Osteocyte (in vitro differentiated cells): Measurements from ENCODE around the gene ANTXR1. TPM values are rescaled to one million over a fixed set of nuclear protein-coding genes. Genes with fewer than 3 reads are reported as not detected.

Source experiments
- DNase-seq: peaks from one replicate; pipeline ENCODE4 v3.0.0; 2021; ENCODE audit warnings: mixed read lengths; ENCODE audit not compliant: unreplicated experiment; ENCODE audit errors: extremely low spot score
- H3K27ac Mint-ChIP-seq: one replicate; pipeline ENCODE4 v1.8.0; 2021; ENCODE audit warnings: mild to moderate bottlenecking, mixed read lengths; ENCODE audit not compliant: unreplicated experiment
- H3K27me3 Mint-ChIP-seq: one replicate; pipeline ENCODE4 v1.8.0; 2021; ENCODE audit warnings: mixed read lengths; ENCODE audit not compliant: unreplicated experiment
- H3K36me3 Mint-ChIP-seq: one replicate; pipeline ENCODE4 v1.8.0; 2021; ENCODE audit warnings: mixed read lengths; ENCODE audit not compliant: unreplicated experiment
- H3K4me1 Mint-ChIP-seq: one replicate; pipeline ENCODE4 v1.8.0; 2021; ENCODE audit warnings: mixed read lengths; ENCODE audit not compliant: unreplicated experiment
- H3K4me3 Mint-ChIP-seq: one replicate; pipeline ENCODE4 v1.8.0; 2021; ENCODE audit warnings: mild to moderate bottlenecking, moderate library complexity, mixed read lengths; ENCODE audit not compliant: unreplicated experiment
- H3K9me3 Mint-ChIP-seq: one replicate; pipeline ENCODE4 v1.8.0; 2021; ENCODE audit warnings: mixed read lengths; ENCODE audit not compliant: unreplicated experiment
- total RNA-seq: library from RNA; stranded (reverse); gene quantifications from 2 replicates; pipeline ENCODE4 v1.2.1, GENCODE V29; 2021
- TF ChIP-seq, protein P1 (sequence below): fragments of 200-600 bp; sonication (generic); IDR thresholded peaks from 2 replicates; pipeline ENCODE4 v1.5.0; 2021; ENCODE audit warnings: antibody characterized with exemption, mild to moderate bottlenecking, moderate library complexity

Gene ANTXR1
- total RNA-seq, 1 donor from 2014 or later = 144 TPM

DNA sequence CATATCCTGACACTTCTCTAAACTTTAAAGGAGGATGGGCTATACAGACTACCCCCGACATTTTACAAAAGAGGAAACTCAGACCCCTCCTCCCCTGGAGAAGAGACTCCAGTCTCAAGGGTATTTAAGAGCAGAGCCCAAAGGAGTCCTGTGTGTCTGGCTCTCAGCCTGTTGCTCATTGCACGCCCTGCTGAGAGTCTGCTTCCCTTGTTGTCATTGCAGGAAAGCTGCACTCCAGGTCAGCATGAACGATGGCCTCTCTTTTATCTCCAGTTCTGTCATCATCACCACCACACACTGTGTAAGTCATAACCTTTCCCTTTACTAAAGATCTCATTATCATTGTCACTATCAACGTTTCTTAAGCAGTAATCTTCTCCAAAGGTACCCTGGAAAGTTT lies 111.4 kb downstream of the ANTXR1 start:
- Mint-ChIP-seq H3K9me3 (no peaks in the 10 kb centered on the region), H3K4me1 (peaks cover 16% of the 10 kb centered on the region), H3K27me3 (no peaks in the 10 kb centered on the region), H3K36me3 (peaks cover 50% of the 10 kb centered on the region), H3K27ac (no peak overlapping the region), H3K4me3 (no peak overlapping the region)
- TF ChIP-seq, protein P1, sequence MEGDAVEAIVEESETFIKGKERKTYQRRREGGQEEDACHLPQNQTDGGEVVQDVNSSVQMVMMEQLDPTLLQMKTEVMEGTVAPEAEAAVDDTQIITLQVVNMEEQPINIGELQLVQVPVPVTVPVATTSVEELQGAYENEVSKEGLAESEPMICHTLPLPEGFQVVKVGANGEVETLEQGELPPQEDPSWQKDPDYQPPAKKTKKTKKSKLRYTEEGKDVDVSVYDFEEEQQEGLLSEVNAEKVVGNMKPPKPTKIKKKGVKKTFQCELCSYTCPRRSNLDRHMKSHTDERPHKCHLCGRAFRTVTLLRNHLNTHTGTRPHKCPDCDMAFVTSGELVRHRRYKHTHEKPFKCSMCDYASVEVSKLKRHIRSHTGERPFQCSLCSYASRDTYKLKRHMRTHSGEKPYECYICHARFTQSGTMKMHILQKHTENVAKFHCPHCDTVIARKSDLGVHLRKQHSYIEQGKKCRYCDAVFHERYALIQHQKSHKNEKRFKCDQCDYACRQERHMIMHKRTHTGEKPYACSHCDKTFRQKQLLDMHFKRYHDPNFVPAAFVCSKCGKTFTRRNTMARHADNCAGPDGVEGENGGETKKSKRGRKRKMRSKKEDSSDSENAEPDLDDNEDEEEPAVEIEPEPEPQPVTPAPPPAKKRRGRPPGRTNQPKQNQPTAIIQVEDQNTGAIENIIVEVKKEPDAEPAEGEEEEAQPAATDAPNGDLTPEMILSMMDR = no peak
- no peak for DNase-seq

DNA sequence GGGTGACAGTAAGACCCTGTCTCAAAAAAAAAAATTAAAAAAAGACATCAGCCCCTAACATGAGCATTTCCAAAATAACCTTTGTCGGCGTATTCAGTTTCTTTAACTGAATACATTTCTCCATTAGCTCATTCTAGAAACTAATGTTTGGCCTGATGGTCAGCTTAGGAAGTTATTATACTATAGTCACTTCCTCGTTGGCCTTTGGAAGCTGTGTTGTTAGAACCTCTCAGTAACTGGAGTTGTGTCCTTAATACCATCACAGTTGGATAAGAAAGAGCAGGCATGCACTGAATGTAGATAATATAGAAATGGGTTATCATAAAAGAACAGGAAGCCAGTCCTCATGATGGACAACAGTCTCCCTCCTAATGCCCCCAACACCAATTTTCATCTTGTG lies 112.8 kb downstream of the ANTXR1 start:
- Mint-ChIP-seq H3K4me3 (no peak overlapping the region), H3K27ac (no peak overlapping the region), H3K36me3 (peaks cover 52% of the 10 kb centered on the region), H3K27me3 (no peaks in the 10 kb centered on the region), H3K4me1 (peaks cover 11% of the 10 kb centered on the region), H3K9me3 (no peaks in the 10 kb centered on the region)
- TF ChIP-seq, protein P1 = no peak
- no peak for DNase-seq

DNA sequence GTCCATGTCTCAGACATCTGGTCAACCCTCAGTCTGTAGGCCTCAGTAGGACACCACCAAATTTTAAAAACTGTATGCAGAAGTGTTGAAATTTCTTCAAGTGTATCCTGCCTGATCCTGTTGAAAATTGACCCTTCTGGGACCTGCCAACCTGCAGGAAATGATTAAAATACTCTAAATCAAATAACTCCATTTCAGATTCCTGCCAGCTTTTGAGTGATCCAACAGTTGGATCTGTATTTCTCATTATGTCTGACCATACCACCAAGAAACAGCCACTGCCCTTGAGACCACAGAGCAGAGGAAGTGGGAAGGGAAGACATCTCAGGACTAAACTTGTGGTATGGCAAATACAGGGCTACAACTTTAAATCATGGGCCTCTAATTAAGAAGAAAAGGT lies 113.4 kb downstream of the ANTXR1 start:
- Mint-ChIP-seq H3K36me3 (peaks cover 50% of the 10 kb centered on the region), H3K9me3 (no peaks in the 10 kb centered on the region), H3K4me3 (no peak overlapping the region), H3K4me1 (peaks cover 9% of the 10 kb centered on the region), H3K27ac (no peak overlapping the region), H3K27me3 (no peaks in the 10 kb centered on the region)
- no peak for DNase-seq
- TF ChIP-seq, protein P1 = no peak

DNA sequence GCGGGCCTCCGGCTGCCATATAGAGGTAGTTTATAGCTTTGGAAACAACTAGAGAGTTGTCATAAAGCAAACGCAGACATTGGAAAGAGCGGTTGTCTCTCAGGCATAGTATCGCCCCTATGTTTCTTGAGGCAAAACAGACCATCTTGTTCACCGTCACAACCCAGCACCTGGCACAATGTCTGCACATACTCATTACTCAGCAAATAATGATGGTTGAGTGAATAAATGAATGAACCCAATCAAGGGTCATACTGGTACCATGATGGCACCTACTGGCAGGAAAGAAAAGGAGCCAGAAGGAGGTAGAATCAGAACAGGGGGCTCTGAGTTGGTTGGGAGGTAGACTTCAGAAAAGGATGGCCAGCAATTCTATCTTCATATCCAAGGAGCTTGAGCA lies 118.5 kb downstream of the ANTXR1 start:
- Mint-ChIP-seq H3K27ac (no peak overlapping the region), H3K36me3 (peaks cover 41% of the 10 kb centered on the region), H3K4me3 (no peak overlapping the region), H3K9me3 (no peaks in the 10 kb centered on the region), H3K4me1 (peaks cover 24% of the 10 kb centered on the region), H3K27me3 (no peaks in the 10 kb centered on the region)
- TF ChIP-seq, protein P1 = no peak
- DNase-seq = no peak

DNA sequence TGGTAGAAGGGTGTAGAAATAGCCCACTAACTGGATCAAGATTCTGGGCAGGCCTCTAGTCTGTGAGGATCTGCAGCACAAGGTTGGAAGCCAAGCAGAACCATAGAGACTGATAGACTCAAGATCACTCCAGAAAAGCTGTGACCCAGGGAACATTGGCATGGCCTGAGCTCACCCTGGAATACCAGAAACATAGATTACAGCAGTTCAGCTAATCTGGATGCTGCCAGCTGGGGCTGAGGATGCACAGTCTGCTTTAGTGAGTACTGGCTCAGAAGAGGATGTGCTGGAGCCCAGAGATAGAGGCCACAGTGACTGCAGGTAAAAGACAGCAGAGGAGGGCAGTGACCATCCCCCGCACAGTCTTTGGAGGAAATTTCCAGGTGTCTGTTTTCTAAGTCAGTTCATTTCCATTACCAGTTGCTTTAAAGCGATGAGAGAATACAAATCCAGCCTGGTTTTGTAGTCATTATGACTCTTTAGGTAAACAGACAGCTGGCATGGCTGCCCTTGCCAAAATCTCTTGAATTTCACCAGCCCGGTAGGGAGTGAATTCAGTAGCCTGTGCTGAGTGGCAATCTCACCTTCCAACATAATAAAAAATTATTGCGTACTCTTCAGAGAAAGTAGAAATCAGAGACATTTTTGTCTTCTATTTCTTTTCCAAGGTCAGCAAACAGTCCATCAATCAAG lies 119.2 kb downstream of the ANTXR1 start:
- peaks cover 26% of the 10 kb centered on the region for H3K4me1 Mint-ChIP-seq
- H3K9me3 Mint-ChIP-seq = no peaks in the 10 kb centered on the region
- no peak overlapping the region for H3K4me3 Mint-ChIP-seq
- H3K27ac Mint-ChIP-seq = no peak overlapping the region
- no peak for DNase-seq
- H3K36me3 Mint-ChIP-seq = peaks cover 38% of the 10 kb centered on the region
- TF ChIP-seq, protein P1 = no peak
- H3K27me3 Mint-ChIP-seq = no peaks in the 10 kb centered on the region
